HG03045 (cell line): ENCODE measurements around the gene RFX6.

Experiments used
- ATAC-seq: cut with Tn5 transposase; IDR thresholded peaks from one replicate; pipeline ENCODE4 v1.9.1; 2021; ENCODE audit warnings: mild to moderate bottlenecking, moderate library complexity; ENCODE audit not compliant: unreplicated experiment

The RFX6 gene

GRCh38 chr6:116969211-116969863 lies 92.3 kb downstream of the RFX6 start:
- peak; percentile 80 for ATAC-seq

- no peak for ATAC-seq
Observed at GRCh38 chr6:116971959-116972358, 94.9 kb downstream of the RFX6 start.

- no peak for ATAC-seq
Observed at GRCh38 chr6:116973976-116974375, 96.9 kb downstream of the RFX6 start.

GRCh38 chr6:116974526-116975316 lies 97.7 kb downstream of the RFX6 start:
- ATAC-seq = no peak

GRCh38 chr6:116975600-116975999 lies 98.6 kb downstream of the RFX6 start:
- ATAC-seq = no peak

- no peak for ATAC-seq
Observed at GRCh38 chr6:116979560-116979959, 102.5 kb downstream of the RFX6 start.
